ENCODE data around the gene ZNF57. TPM values are rescaled to one million over a fixed set of nuclear protein-coding genes. Genes with fewer than 3 reads are reported as not detected.

ZNF57 gene
- total and polyA plus RNA-seq, 9 of the 15 experiments (the other 6 are each of a cell fraction or from before 2014, with no cell fraction given), result 3.9 to 13.5 (median 7.8) TPM

GRCh38 chr19:2964874-2965273 is 64.1 kb downstream of the ZNF57 start:
- no peak for DNase-seq (ENCODE audit: extremely low read depth in 1 of 4, low spot score in 3 of 4)
- H2AFZ ChIP-seq (ENCODE audit: low read depth, low read length), result no peak overlapping the region
- no TSS peak for BruUV-seq (replicated peaks)
- in situ Hi-C loops (cut with MboI) (no loop called here), intact Hi-C loops (cut with micrococcal nuclease) (no loop called here)
- FAIRE-seq, result no peak
- peak; percentile 73 for TF ChIP-seq RBM25 (IDR thresholded peaks at IDR 0.05; ENCODE audit: low read depth, low read length, severe bottlenecking)
- TF ChIP-seq TRIM28 (IDR thresholded peaks at IDR 0.05), result peak; percentile 52; the same call in 1 of the 2 replicates
- no peak for TF ChIP-seq ZHX1 (conservative IDR thresholded peaks at IDR 0.05; ENCODE audit: low read length)
- TF ChIP-seq BCOR (IDR thresholded peaks at IDR 0.05), result peak; percentile 79
- peak in 1 of 2 experiments; percentile 41; a peak in 1 of 4 replicates for TF ChIP-seq KDM1A (IDR thresholded peaks at IDR 0.05)
- H3K79me2 ChIP-seq (ENCODE audit: control insufficient read depth, insufficient read depth, low read length), result no peaks in the 10 kb centered on the region
- no peak overlapping the region for H3K27ac ChIP-seq (ENCODE audit: extremely low read depth, low read depth, low read length)
- no peak overlapping the region for H3K4me2 ChIP-seq (ENCODE audit: insufficient read depth, low read length)
- no peaks in the 10 kb centered on the region for H4K20me1 ChIP-seq (replicated peaks; ENCODE audit: control insufficient read depth, insufficient read depth, low read length)
- CTCF ChIA-PET (ENCODE audit: low intra/inter-chr PET ratio), result no interaction called here
- no peak for ATAC-seq
- H3K9me3 ChIP-seq (replicated peaks; ENCODE audit: control insufficient read depth, insufficient read depth, low read depth, low read length), result no peaks in the 10 kb centered on the region
- H3K9ac ChIP-seq (ENCODE audit: insufficient read depth in 1 of 2, low read depth in 2 of 2, low read length in 2 of 2), result no peak overlapping the region
- peaks cover 8 to 9% of the 10 kb centered on the region in 2 experiments; a peak in 3 of 5 replicates for H3K4me1 ChIP-seq (replicated peaks in 1 of 2; ENCODE audit: control insufficient read depth in 2 of 2, insufficient read depth in 2 of 2, low read length in 2 of 2)
- no peaks in the 10 kb centered on the region for H3K27me3 ChIP-seq (ENCODE audit: control insufficient read depth in 2 of 2, insufficient read depth in 2 of 2, low read length in 2 of 2)
- POLR2A ChIA-PET, result interaction anchor here (1.3 kb wide), 1 partner anchor 12 kb away, joined by 4 read pairs; the partner anchor contains the start of gene TLE6
- 83% methylated on average over 5 of the region's 5 CpGs for WGBS (ENCODE audit: insufficient coverage, low coverage, missing lambda C conversion rate)
- H3K36me3 ChIP-seq (ENCODE audit: control insufficient read depth, insufficient read depth, low read length), result no peaks in the 10 kb centered on the region
- H3K9me1 ChIP-seq (ENCODE audit: control insufficient read depth, insufficient read depth, low read length), result no peaks in the 10 kb centered on the region
- H3K4me3 ChIP-seq, result no peak overlapping the region

Data from K562 (cell line).